ENCODE results near the gene CD14.

DNA sequence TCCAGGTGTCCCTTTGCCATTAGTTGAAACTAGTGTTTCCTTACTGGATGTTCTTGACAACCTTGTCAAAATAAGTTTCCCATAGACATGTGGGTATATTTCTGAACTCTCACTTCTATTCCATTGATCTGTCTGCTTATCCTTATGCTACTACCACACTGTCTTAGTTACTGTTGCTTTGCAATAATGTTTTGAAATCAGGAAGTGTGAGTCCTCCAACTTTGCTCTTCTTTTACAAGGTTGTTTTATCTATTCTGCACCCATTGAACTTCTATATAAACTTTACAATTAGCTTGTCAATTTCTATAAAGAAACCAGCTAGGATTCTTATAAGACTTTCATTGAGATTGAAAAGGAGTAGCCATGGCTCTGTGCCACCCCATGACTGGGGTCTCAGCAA lies 24.3 kb downstream of the CD14 start:
- TF ChIP-seq, protein P1, sequence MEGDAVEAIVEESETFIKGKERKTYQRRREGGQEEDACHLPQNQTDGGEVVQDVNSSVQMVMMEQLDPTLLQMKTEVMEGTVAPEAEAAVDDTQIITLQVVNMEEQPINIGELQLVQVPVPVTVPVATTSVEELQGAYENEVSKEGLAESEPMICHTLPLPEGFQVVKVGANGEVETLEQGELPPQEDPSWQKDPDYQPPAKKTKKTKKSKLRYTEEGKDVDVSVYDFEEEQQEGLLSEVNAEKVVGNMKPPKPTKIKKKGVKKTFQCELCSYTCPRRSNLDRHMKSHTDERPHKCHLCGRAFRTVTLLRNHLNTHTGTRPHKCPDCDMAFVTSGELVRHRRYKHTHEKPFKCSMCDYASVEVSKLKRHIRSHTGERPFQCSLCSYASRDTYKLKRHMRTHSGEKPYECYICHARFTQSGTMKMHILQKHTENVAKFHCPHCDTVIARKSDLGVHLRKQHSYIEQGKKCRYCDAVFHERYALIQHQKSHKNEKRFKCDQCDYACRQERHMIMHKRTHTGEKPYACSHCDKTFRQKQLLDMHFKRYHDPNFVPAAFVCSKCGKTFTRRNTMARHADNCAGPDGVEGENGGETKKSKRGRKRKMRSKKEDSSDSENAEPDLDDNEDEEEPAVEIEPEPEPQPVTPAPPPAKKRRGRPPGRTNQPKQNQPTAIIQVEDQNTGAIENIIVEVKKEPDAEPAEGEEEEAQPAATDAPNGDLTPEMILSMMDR (conservative IDR thresholded peaks at IDR 0.05; ENCODE audit: low read length) = no peak
- TF ChIP-seq EZH2phosphoT487 (IDR thresholded peaks at IDR 0.05; ENCODE audit: borderline replicate concordance, low read depth, low read length) = no peak
